AG08396 (cell line): ENCODE data around the gene IFT25.
"Not testable (repeated sequence)": the region's sequence is repeated elsewhere in the genome, so short reads cannot be mapped to it uniquely, and the experiment has no call there.

Experiments
- DNase-seq: peaks from one replicate; pipeline ENCODE4 v3.0.0; 2012; ENCODE audit warnings: low spot score, mixed read lengths

IFT25 gene

DNA sequence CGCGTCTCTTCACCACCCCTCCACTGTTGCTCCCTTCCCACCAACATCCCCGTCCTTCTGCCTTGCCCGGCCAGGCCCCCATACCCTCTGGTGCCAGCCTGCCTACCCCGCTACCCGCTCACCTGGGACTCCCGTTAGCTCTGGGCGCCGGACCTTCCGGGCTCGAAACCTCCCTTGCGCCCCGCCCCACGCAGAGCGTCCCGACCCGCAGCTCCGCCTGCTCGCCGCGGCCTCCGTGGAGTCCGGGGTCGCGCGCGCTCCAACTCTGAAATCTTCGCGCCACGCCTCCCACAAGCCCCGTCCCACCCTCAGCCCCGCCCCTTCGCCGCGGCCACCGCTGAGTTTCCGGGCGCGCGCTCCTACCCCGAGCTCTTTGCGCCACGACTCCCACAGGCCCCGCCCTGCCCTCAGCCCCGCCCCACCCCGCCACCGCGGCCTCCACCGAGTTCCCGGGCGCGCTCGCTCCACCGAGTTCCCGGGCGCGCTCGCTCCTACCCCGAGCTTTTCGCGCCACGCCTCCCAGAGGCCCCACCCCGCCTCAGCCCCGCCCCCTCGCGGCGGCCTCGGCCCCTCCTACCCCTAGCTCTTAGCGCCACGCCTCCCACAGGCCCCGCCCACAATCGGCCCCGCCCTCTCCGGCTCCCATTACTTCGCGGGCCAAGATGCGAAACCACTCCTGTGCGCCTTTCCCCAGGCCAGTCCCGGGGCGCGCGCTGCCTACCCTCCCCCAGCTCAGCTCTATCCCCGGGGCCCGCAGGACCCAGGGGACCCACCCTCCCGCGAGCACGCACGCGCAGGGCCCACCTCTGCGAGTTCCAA lies at the start of gene IFT25:
TSS of gene IFT25 (minus strand) at position 267 of the 819 bp plus-strand sequence. CDS start 5,617 bp downstream, outside the sequence.
- DNase-seq, result peak; percentile 98

DNA sequence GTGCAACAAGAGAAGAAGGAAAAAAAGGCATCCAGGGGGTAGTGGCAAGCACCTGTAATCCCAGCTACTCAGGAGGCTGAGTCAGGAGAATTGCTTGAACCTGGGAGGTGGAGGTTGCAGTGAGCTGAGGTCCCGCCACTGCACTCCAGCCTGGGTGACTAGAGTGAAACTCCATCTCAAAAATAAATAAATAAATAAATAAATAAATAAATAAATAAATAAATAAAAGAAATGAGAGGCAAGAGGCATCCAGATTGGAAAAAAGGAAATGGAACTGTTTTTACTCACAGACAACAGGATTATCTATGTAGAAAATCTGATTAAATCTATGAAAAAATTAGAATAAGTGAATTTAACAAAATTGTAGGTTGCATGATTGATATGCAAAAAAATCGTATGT lies 49.0 kb upstream of the IFT25 start:
- DNase-seq, result not testable (repeated sequence)

DNA sequence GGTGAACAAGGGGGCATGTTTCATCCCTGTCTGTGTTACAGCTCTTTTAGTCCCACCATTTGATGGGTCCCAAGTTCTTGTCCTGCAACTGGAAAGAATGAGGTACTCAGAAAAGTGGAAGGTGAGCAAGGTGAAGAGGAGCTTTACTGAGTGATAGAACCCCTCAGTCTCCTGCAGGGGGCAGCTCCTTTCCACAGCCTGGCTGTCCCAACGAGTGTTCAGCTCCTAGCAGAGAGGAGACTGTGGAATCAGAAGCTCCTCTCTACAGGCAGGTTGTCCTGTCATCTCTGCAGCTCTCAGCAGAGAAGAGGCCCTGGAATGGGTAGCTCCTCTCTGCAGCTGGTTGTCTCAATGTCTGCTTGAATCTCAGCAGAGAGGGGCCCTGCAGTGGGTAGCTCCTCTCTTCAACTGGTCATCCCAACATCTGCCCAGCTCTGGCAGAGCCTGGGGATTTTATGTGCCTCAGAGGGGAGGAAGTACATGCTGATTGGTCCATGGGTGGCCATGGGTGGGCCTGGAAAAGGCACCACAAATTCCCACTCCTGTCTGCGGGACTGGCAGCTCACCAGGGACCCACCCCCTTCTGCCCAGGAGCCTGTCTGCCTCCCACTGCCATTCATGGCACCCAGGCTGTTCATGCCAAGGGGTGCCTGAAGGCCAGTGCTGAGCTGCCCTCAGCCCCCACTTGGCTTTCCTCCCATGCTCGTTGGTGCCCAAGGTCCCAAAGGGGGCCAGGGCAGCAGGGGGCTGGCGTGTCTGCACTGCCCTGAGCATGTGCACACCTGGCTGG lies 46.8 kb upstream of the IFT25 start:
- no peak for DNase-seq

DNA sequence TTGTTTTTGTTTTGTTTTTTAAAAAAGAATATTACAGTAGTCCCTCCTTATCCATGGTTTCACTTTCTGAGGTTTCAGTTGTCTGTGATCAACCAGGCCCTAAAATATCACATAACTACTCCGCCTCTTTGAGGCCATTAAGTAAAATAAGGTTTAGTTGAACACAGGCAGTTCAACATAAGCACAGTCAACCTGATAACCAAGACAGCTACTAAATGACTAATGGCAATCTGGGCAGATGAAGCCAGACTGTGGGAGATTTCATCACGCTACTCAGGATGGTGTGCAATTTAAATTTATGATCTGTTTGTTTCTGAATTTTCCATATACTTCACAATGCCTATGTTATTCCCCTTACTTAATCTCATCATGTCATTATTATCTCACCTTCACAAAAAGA lies 42.4 kb upstream of the IFT25 start:
- DNase-seq, result no peak

DNA sequence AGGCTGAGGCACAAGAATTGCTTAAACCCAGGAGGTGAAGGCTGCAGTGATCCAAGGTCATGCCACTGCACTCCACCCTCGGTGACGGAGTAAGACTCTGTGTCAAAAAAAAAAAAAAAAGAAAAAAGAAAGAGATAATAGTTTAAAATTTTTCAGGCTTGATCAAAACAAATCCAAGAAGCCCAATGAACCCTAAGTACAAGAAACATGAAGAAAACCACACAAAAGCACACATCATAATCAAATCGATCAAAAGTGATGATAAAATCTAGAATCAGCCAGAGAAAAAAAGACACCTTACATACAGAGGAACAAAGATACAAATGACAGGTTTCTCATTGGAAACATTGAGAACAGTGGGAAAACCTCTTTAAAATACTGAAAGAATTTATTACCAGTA lies 41.0 kb upstream of the IFT25 start:
- DNase-seq, result no peak

DNA sequence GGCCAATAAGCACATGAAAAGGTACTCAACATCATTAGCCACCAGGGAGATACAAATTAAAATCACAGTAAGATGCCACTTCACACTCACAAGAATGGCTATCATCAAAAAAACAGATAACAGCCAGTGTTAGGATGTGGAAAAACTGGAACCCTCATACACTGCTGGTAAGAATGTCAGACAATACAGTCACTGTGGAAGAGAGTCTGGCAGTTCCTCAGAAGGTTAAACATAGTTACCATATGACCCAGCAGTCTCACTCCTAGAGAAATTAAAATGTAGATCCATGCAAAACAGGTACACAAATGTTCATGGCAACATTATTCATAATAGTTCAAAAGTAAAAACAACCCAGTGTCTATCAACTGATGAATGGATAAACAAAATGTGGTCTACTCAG lies 39.2 kb upstream of the IFT25 start:
- no peak for DNase-seq

DNA sequence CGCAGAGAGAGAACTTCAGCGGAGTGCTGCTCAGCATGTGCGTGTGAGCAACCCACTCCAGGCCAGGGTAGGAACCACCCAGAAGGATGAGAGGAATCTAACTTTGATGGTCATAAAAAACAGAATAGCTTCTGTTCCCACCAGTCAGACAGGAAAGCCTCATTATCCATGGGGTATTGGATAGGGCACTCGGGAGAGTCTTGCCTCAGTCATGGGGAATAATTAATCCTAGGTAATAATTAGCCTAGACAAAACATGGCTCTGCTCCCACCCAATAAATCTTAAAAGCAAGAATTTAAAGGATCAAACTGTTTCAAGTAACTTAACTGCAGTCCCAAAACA lies 37.2 kb upstream of the IFT25 start:
- no peak for DNase-seq

DNA sequence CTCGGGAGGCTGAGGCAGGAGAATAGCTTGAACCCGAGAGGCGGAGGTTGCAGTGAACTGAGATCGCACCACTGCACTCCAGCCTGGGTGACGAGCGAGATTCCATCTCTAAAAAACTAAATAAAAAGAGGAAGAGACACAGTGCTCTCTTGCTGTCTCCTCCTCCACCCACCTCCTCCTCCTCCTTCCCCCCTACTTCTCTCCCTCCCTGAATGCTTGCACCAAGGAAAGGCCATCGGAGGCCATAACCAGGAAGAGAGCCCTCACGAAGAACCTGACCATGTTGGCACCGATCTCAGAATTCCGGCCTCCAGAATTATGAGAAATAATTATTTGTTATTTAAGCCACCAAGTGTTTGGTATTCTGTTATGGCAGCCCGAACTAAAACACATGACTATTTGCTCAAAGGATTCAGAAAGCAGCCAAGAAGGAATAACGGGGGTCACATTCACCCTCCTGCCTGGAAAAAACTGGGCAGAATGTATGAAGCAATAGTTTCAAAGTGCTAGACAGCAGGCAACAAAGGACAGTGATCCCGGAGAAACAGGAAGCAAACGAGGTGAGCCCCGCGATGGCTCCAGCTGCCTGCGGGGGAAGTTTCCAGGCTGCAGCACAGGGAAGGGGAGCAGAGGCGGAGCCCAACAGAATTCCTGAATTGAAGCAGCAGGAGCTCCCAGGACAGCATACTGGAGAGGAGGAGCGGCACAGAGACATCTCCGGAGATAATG lies 36.7 kb upstream of the IFT25 start:
- peak; percentile 69 for DNase-seq

DNA sequence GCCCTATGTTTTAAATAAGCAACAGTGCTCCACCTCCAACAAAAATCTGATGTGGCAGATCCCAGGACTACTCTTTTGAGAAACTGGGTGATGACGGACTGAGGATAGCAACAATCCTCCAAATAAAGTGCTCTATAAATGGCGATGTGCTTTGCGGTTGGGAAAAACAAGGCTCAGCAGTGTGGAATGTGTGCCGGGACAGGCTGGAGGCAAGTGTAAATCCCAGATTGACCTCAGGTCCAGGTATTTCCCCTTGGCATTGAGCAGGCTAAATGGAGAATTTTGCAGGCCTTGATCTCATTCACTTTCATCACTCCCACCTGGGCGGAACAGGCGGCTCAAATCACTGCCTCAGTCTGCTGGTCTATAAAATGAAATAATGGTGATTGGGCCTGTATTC lies 35.7 kb upstream of the IFT25 start:
- DNase-seq, result peak; percentile 62

DNA sequence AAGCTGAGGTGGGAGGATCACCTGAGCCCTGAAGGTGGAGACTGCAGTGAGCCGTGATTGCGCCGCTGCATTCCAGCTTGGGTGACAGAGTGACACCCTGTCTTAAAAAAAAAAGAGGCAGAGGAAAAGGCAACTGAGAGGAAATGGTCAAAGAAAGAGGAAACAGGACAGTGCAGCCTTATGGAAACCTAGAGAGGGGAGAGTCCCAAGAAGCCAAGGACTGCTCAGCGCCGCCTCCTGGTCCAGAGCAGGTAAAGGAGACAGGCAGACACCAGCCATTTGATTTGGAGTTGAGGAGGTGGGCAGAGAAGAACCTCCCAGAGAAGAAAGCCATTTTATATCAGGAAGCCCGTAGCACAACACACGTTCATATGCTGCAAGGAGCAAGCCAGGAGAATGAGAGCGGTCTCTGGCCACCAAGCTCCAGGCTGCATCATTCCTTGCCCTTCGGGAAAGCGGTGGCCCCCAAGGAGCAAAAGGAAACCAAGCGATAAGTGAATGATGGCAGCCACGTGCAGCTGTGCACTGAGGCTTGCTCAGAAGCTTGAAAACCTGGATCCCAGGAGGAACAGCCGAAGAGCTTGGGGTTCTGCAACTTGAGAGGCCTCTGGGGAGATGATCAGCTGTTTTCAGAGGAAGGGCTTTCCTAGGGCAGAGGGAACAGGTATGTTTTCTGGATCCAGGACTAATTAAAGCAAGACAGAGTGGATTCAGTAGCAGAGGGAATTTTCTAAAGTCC lies 34.4 kb upstream of the IFT25 start:
- no peak for DNase-seq

DNA sequence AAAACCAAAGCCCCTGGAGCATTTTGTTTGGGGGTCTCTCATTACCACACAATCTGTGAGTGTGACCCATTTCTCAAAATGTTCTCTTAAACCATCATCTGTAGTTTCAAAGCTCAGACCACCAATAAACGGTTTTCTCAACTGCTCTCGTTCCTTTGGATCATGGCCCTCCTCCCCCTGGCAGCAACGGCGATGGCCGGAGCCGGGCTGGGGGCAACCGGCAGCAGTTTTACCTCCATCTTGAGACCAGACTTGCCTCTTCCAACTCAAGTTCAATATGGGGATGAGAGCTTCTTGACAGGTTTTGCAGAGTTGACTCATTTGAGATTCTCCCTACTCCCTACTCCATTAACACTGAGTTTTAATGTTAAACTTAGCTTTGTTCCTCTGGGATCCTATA lies 30.4 kb upstream of the IFT25 start:
- no peak for DNase-seq

DNA sequence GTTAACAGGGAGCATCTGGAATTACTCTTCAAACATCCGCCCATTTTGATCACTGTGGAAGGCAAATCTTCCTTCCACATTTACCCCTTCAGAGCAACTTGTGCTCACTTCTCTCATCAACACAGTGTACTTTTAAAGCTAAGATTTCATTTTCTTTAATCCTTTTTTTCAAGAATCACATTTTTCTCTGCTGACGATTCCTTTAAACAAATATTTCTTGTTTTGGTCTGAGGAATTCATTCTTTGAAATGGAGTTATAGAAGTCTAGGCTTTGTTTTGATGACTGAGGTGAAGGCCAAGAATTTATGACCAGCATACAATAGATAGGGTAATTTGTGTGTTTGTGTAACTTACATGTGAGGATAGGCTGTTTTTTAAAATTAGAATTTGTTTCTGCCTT lies 26.2 kb upstream of the IFT25 start:
- DNase-seq, result peak; percentile 48

DNA sequence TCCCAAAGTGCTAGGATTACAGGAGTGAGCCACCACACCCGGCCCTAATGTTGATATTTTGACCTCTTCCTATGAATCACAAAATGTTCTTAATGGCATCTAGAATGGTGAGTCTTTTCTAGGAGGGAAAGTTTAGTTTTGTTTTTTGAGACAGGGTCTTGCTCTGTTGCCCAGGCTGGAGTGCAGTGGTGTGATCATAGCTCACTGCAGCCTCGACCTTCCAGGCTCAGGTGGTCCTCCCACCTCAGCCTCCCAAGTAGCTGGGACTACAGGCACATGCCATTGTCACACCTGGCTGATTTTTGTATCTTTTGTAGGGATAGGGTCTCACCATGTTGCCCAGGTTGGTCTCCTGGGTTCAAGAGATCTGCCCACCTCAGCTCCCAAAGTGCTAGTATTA lies 23.8 kb upstream of the IFT25 start:
- not testable (repeated sequence) for DNase-seq

DNA sequence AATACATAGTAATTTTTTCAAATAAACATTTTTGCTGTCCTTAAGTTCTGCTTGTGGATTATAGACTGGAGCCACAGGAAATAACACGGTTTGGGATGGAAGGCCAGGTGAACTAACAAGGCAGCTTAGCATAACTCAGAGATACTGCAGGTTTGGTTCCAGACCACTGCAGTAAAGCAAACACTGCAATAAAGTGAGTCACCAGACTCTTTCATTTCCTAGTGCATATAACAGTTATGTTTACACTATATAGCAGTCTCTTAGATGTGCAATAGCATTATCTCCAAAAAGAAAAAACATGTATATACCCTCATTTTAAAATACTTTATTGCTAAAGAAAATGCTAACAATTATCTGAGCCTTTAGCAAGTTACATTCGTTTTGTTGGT lies 22.6 kb upstream of the IFT25 start:
- no peak for DNase-seq

DNA sequence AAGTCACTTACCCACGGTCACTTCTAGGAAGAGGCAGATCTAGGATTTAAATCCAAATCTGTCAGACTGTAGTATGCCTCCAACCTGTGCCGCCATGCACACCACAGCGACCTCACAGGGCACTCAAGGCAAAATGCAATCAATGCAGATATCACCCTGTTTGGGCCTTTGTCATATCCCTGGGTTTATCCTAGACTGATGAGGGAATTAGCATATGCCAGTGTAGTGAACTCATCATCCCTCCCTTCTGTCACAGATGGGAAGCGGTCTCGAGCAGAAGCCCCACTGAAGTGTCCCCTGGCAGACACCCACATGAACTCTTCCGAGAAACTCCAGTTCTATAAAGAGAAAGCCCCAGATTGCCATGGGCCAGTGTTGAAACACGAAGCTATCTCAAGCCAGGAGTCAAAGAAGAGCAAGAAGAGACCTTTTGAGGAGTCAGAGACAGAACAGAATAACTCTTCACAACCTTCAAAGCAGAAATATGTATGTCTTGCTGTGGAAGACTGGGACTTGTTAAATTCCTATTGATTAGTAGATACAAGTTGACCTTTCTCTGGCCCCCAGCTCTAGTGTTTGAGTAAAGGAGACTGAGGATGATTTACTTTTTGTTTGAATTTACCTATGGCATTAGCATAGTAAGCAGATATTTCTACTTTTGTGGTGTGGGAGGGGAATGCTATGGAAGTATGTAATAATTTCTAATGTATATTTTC lies 22.1 kb upstream of the IFT25 start:
- no peak for DNase-seq

DNA sequence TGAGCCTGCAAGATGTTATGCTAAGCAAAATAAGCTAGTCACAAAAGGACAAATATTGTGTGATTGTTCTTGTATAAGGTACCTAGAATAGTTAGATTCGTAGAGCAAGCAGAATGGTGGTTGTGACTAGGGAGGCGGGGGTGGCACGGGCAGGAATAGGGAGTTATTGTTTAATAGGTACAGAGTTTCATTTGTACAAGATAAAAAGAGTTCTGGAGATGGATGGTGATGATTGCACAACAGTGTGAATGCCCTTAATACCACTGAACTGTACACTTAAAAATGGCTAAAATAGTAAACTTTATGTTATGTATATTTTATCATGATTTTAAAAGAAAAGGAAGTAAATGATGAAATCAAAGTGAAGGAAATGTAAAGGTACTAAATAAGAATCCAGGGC lies 21.3 kb upstream of the IFT25 start:
- DNase-seq, result no peak

DNA sequence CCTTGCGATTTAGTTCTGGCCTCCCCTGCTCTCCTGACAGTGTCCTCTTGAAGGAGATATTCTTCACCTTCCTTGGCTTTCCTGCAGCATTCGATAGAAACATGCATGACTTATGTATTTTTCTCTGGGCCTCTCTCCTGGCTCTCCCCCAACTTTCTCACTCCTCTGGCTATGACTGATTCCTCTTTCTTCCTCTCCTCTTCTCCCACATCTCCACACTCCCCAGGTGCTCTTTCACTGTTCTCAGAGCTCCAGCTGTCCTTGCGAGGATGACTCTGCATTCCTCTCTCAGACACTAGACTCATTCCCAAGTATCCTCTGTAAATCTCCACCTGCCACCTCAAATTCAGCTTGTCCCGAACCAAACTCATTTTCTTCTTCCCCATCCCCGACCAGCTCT lies 18.6 kb upstream of the IFT25 start:
- no peak for DNase-seq

DNA sequence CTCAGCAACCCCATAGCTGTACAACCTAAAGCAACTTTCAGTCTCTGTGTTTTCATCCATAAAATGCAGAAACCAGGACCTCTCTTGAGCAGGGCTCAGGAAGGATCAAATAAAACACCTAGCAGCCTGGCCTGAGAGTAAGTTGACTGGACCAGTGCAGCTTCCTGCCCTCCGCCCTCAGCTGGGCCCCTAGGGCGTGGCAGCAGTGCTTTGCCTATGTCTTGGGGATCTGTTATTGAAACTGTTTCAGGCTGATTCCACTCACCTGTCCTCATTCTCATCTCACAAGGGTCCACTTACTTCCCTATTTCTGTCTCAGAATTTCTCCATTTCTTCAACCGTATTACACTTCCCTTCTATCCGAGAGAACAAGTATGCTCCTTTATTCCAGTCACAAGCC lies 18.0 kb upstream of the IFT25 start:
- DNase-seq, result no peak

DNA sequence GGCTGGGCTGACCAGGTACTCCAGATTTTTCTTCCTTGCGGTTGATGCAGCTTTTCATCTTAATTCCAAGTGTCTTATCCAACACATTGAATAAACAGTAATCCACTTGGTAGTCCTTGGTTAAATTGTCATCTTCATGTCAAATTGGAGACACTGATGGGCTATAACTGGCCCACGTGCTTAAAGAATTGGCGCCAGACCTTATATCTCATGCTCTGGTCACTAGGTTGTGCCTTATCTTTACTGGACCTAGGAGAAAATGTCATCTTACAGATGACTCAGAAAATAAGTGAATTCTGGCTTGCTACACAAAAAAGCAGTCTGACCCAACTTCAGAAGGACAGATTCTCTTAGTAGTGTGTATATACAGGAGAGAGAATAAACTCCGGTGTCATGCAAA lies 16.9 kb upstream of the IFT25 start:
- DNase-seq, result no peak

DNA sequence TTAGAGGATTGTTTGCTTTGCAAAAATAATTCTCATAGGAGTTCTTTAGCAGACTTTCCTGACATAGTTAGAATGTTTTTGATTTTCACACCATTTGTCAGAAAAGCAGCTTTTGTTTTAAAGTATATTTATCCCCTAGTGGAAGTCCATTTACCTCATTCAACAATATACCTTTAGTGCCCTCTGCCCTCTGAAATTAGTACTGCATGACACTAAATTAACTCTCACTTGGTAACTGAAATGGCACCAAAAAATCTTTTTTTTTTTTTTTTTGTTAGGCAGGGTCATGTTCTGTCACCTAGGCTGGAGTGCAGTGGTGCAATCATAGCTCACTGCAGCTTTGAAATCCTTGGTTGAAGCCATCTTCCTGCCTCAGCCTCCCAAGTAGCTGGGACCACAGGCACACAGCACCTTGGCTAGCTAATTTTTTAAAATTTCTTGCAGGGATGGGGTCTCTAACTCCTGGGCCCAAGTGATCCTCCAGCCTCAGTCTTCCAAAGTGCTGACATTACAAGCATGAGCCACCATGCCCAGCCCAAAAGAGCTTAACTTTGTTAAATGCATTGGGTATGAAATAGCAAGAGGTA lies 14.3 kb upstream of the IFT25 start:
- no peak for DNase-seq

DNA sequence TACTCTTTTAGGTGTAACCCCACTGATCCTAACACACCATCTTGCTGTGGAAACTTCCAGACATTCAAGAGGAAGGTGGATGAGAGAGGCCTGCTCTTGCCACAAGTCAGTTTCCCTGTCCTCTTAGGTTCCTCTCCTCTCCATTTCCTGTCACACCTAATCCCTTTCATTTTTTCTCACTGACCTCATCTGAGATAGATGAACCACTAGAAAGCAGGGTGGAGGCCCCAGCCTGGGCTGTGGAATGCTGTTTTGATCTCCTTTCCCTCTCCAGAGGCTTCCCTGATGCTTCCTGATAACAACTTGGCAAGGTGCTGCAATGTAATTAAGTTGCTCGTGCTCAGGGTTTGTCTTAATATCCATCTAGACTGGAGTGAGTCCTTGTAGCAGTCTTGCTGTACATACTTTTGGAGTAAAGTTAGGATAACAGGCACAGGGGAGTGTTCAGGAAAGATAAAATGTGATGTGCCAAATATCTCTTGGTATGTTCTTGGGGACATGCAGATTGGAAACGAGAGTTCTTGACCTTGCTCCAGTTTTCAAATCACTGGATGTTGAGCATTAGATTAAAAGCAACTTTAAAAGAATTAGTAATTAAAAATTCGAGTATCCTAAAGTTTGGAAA lies 11.8 kb upstream of the IFT25 start:
- DNase-seq, result peak; percentile 60
